H9 (cell line): ENCODE results near the gene MYL10. TPM values are rescaled to one million over a fixed set of nuclear protein-coding genes. Genes with fewer than 3 reads are reported as not detected.

Experiments
- DNase-seq: peaks from one replicate; pipeline ENCODE4 v3.0.0-alpha.2; 2017
- H2AFZ ChIP-seq: one replicate; pipeline ENCODE4 v1.6.1; 2013; ENCODE audit warnings: mild to moderate bottlenecking, low read length, control low read depth, moderate library complexity
- H2AK5ac ChIP-seq: 2 replicates; pipeline ENCODE4 v1.6.1; 2013; ENCODE audit warnings: low read length, control low read depth, mixed read lengths; ENCODE audit not compliant: insufficient read length
- H2BK120ac ChIP-seq: one replicate; pipeline ENCODE4 v1.6.1; 2013; ENCODE audit warnings: low read depth, mild to moderate bottlenecking, low read length, control low read depth, inconsistent platforms; ENCODE audit not compliant: poor library complexity, severe bottlenecking
- H2BK12ac ChIP-seq: 2 replicates; pipeline ENCODE4 v1.6.1; 2013; ENCODE audit warnings: low read length, control low read depth, mixed read lengths, low read depth; ENCODE audit not compliant: insufficient read length
- H2BK15ac ChIP-seq: 2 replicates; pipeline ENCODE4 v1.6.1; 2013; ENCODE audit warnings: low read depth, low read length, control low read depth
- H2BK20ac ChIP-seq: one replicate; pipeline ENCODE4 v1.6.1; 2013; ENCODE audit warnings: low read depth, mild to moderate bottlenecking, low read length, control low read depth, inconsistent platforms; ENCODE audit not compliant: poor library complexity, severe bottlenecking
- H2BK5ac ChIP-seq: 2 replicates; pipeline ENCODE4 v1.6.1; 2013; ENCODE audit warnings: low read length, control low read depth, mixed read lengths; ENCODE audit not compliant: insufficient read length
- H3K14ac ChIP-seq: 2 replicates; pipeline ENCODE4 v1.6.1; 2013; ENCODE audit warnings: low read length, control low read depth; ENCODE audit not compliant: insufficient read depth
- H3K18ac ChIP-seq: 2 replicates; pipeline ENCODE4 v1.6.1; 2013; ENCODE audit warnings: low read depth, mild to moderate bottlenecking, mixed read lengths, low read length, control low read depth; ENCODE audit not compliant: insufficient read length
- H3K23ac ChIP-seq: 2 replicates; pipeline ENCODE4 v1.6.1; 2013; ENCODE audit warnings: low read length, control low read depth, mixed read lengths, low read depth; ENCODE audit not compliant: insufficient read length
- H3K23me2 ChIP-seq: 2 replicates; pipeline ENCODE4 v1.6.1; 2013; ENCODE audit warnings: low read depth, mild to moderate bottlenecking, mixed read lengths, low read length, control low read depth; ENCODE audit not compliant: insufficient read length, poor library complexity, severe bottlenecking
- H3K27ac ChIP-seq: 2 replicates; pipeline ENCODE4 v1.5.1; 2013; ENCODE audit warnings: low read length, control low read depth, mixed read lengths, low read depth; ENCODE audit not compliant: insufficient read length
- H3K27me3 ChIP-seq: 2 replicates; pipeline ENCODE4 v1.6.1; 2013; ENCODE audit warnings: low read length, control low read depth, inconsistent platforms; ENCODE audit not compliant: insufficient read depth
- H3K4ac ChIP-seq: 2 replicates; pipeline ENCODE4 v1.6.1; 2013; ENCODE audit warnings: low read depth, mild to moderate bottlenecking, control low read depth, inconsistent platforms, low read length, moderate library complexity
- H3K4me1 ChIP-seq: 2 replicates; pipeline ENCODE4 v1.6.1; 2013; ENCODE audit warnings: low read length, control low read depth, inconsistent platforms; ENCODE audit not compliant: insufficient read depth
- H3K4me2 ChIP-seq: 2 replicates; pipeline ENCODE4 v1.6.1; 2013; ENCODE audit warnings: low read length, control low read depth, mixed read lengths; ENCODE audit not compliant: insufficient read length, insufficient read depth
- H3K56ac ChIP-seq: 2 replicates; pipeline ENCODE4 v1.6.1; 2013; ENCODE audit warnings: low read depth, mild to moderate bottlenecking, mixed read lengths, low read length, control low read depth; ENCODE audit not compliant: insufficient read length
- H3K79me1 ChIP-seq: 2 replicates; pipeline ENCODE4 v1.6.1; 2013; ENCODE audit warnings: low read depth, mild to moderate bottlenecking, moderate library complexity, low read length, control low read depth, inconsistent platforms; ENCODE audit not compliant: insufficient read depth, poor library complexity, severe bottlenecking
- H3K79me2 ChIP-seq: 2 replicates; pipeline ENCODE4 v1.6.1; 2013; ENCODE audit warnings: low read length, control low read depth, inconsistent platforms; ENCODE audit not compliant: insufficient read depth
- H3K9ac ChIP-seq: 2 replicates; pipeline ENCODE4 v1.6.1; 2013; ENCODE audit warnings: low read length, control low read depth, mixed read lengths; ENCODE audit not compliant: insufficient read length; ENCODE audit errors: extremely low read depth
- H3K9me3 ChIP-seq: one replicate; pipeline ENCODE4 v1.6.1; 2013; ENCODE audit warnings: low read depth, low read length, inconsistent platforms; ENCODE audit not compliant: control insufficient read depth
- H3T11ph ChIP-seq: one replicate; pipeline ENCODE4 v1.6.1; 2013; ENCODE audit warnings: mild to moderate bottlenecking, low read length, control low read depth, inconsistent platforms
- H4K20me1 ChIP-seq: one replicate; pipeline ENCODE4 v1.6.1; 2013; ENCODE audit not compliant: control insufficient read depth, insufficient read length, insufficient read depth
- H4K5ac ChIP-seq: 2 replicates; pipeline ENCODE4 v1.6.1; 2013; ENCODE audit warnings: low read depth, mild to moderate bottlenecking, mixed read lengths, low read length, control low read depth; ENCODE audit not compliant: insufficient read length
- H4K8ac ChIP-seq: replicated peaks from 2 replicates; pipeline ENCODE4 v1.6.1; 2013; ENCODE audit warnings: low read length, control low read depth, mixed read lengths, low read depth; ENCODE audit not compliant: insufficient read length
- H4K91ac ChIP-seq: 2 replicates; pipeline ENCODE4 v1.6.1; 2013; ENCODE audit warnings: low read depth, mild to moderate bottlenecking, moderate library complexity, mixed read lengths, low read length, control low read depth; ENCODE audit not compliant: insufficient read length
- H3K27ac Mint-ChIP-seq, 3 experiments: 2 replicates in 2 of 3; 3 replicates in 1 of 3; pipeline ENCODE4 v1.8.0; 2020 to 2021; ENCODE audit warnings: mixed read lengths in 3 of 3, mild to moderate bottlenecking in 1 of 3, moderate library complexity in 1 of 3
- H3K27me3 Mint-ChIP-seq: 2 replicates; pipeline ENCODE4 v1.8.0; 2021; ENCODE audit warnings: low read depth, mild to moderate bottlenecking, moderate library complexity, mixed read lengths
- H3K36me3 Mint-ChIP-seq, 3 experiments: 2 replicates in 2 of 3; 3 replicates in 1 of 3; pipeline ENCODE4 v1.8.0; 2020 to 2021; ENCODE audit warnings: low read depth in 3 of 3, mixed read lengths in 3 of 3; ENCODE audit not compliant: insufficient read depth in 1 of 3
- H3K4me1 Mint-ChIP-seq, 2 experiments: 2 replicates each; pipeline ENCODE4 v1.8.0; 2020; ENCODE audit warnings: mixed read lengths in 2 of 2
- H3K4me3 Mint-ChIP-seq, 2 experiments: 2 replicates in 1 of 2; 3 replicates in 1 of 2; pipeline ENCODE4 v1.8.0; 2020 to 2021; ENCODE audit warnings: mild to moderate bottlenecking in 2 of 2, mixed read lengths in 2 of 2, moderate library complexity in 1 of 2
- H3K9me3 Mint-ChIP-seq, 2 experiments: 2 replicates in 1 of 2; 3 replicates in 1 of 2; pipeline ENCODE4 v1.8.0; 2020; ENCODE audit warnings: mild to moderate bottlenecking in 2 of 2, mixed read lengths in 2 of 2, moderate library complexity in 1 of 2
- CTCF ChIP-seq: fragments of 200-600 bp; sonication (generic); conservative IDR thresholded peaks from 3 replicates; pipeline ENCODE4 v1.8.0; 2021; ENCODE audit warnings: antibody characterized with exemption, mild to moderate bottlenecking
- WGBS: extraction: QIAGEN DNeasy Blood & Tissue Kit; methylation state at CpG from one replicate; pipeline ENCODE4 v1.1.7; 2013; ENCODE audit warnings: missing lambda C conversion rate, low lambda C conversion rate, mixed read lengths; ENCODE audit not compliant: insufficient read length; ENCODE audit errors: extremely low coverage; 5-methylcytosine and 5-hydroxymethylcytosine counted together
- total RNA-seq: library from RNA; stranded (reverse); gene quantifications from 2 replicates; pipeline ENCODE4 v1.2.1, GENCODE V29; 2021

Gene MYL10
- total RNA-seq, 1 experiment from 2014 or later, result 0.50 TPM

- TF ChIP-seq CTCF, result no peak
- Histone ChIP-seq H2BK15ac (no peak overlapping the region), H3K4me1 (peaks cover 2% of the 10 kb centered on the region; the same call in 1 of the 2 replicates), H4K20me1 (no peaks in the 10 kb centered on the region), H2BK12ac (no peak overlapping the region), H3K23me2 (no peaks in the 10 kb centered on the region), H2BK5ac (no peak overlapping the region), H3K9me3 (no peaks in the 10 kb centered on the region), H3K23ac (no peak overlapping the region), H2AK5ac (no peak overlapping the region), H3K9ac (no peak overlapping the region), H2BK20ac (no peak overlapping the region), H2BK120ac (no peak overlapping the region), H3K4ac (no peak overlapping the region), H3K4me2 (no peak overlapping the region), H3T11ph (no peak overlapping the region), H4K5ac (no peak overlapping the region), H4K91ac (no peak overlapping the region), H4K8ac (no peak overlapping the region), H3K79me1 (no peaks in the 10 kb centered on the region), H3K14ac (no peak overlapping the region), H2AFZ (no peak overlapping the region), H3K18ac (no peak overlapping the region), H3K56ac (no peak overlapping the region), H3K79me2 (no peaks in the 10 kb centered on the region), H3K27me3 (no peaks in the 10 kb centered on the region), H3K27ac (no peak overlapping the region)
- peaks cover 2% of the 10 kb centered on the region for H3K27me3 Mint-ChIP-seq
- peaks cover 21 to 39% of the 10 kb centered on the region in 2 experiments for H3K4me1 Mint-ChIP-seq
- peaks cover 8 to 12% of the 10 kb centered on the region in 2 experiments for H3K9me3 Mint-ChIP-seq
- DNase-seq, result peak; percentile 24
- H3K36me3 Mint-ChIP-seq, result peaks cover 0 to 8% (median 1%) of the 10 kb centered on the region in 3 experiments; a peak in 3 of 7 replicates
- H3K27ac Mint-ChIP-seq, result peak overlapping the region in 1 of 3 experiments; percentile 20; a peak in 1 of 7 replicates
- no CpG with 5 or more reads among the region's 8 CpGs for WGBS
- no peak overlapping the region for H3K4me3 Mint-ChIP-seq
These were observed 63.4 kb downstream of the MYL10 start for GRCh38 chr7:101565601-101566209.
